Stimulated activated CD4-positive, alpha-beta T cell treated with anti-CD3 and anti-CD28 coated beads, Interleukin-1b, Interleukin-23, amount 100 ng/mL, for 48 hours (primary cell): ENCODE measurements around the gene C17orf100.

Experiments
- DNase-seq: peaks from one replicate; pipeline ENCODE4 v3.0.0-alpha.2; 2020

Gene C17orf100

DNA sequence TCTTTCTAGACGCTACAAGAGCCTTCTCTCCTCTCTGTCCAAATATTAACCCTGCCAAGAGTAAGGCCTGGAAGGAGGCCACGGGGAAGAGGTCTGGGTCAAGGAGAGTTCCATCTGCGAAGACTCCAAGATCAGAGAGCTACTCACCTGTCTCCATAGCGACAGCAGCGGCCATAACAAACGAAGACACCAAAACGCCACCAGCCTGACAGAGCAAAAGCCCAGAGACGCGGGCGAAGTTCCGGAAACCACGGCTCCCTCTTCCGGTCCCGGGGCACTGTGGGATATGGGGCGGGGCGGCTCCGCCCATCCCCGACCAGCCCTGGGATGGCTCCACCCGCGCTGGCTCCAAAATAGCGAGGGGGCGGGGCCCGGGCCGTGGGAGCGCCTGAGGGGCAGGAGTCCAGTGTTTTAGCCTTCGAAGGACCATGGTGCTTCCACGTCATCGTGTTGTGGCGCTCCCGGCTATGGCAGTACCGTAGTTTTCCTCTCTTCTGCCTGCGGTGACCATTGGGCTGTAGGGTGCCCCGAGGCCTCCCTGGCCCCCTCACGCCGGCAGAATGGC, at the start of gene C17orf100, which contains the start of gene MED31:
Gene C17orf100 (plus strand): TSS at position 409 of the 565 bp plus-strand sequence. CDS start 152 bp downstream, at position 561.
Gene MED31 (minus strand): TSS at position 252 of the 565 bp plus-strand sequence. CDS start 77 bp downstream, at position 175.
- peak; percentile 96 for DNase-seq

DNA sequence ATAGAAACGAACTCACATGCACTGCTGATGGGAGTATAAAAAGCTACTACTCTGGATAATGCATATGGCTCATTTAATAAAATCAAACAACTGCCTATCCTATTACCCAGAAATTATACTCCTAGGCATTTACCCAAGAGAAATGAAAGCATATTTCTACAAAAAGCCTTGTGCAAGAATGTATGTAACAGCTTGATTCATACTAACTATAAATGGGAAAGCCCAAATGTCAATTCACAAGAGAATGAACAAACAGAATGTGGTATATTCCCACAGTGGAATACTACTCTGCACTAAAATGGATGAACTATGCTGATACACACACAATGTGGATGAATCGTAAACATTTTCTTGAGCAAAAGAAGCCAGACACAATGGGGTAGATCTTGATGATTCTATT, 49.4 kb upstream of the C17orf100 start:
- DNase-seq: no peak

DNA sequence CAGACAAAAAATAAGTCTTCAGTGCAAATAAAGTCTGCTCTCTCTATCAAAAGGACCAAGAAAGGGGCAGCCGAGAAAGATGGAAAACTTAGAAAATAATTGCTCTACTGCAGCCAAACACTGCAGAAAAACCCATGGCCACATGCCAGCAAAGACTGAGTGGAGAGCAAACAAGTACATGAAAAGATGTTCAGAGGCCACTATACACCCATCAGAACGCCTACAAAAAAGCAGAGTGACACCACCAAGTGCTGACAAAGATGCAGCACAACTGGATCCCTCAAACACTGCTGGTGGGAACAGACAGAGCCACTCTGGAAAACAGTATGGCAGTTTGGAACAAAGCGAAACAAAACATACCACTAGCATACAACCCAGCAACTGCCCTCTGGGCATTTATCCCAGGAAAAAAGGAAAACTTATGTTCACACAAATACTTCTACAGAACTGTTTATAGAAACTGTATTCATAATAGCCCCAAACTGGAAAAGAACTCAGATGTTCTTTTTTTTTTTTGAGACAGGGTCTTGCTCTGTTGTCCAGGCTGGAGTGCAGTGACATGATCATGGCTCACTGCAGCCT, 47.7 kb upstream of the C17orf100 start:
- no peak for DNase-seq

DNA sequence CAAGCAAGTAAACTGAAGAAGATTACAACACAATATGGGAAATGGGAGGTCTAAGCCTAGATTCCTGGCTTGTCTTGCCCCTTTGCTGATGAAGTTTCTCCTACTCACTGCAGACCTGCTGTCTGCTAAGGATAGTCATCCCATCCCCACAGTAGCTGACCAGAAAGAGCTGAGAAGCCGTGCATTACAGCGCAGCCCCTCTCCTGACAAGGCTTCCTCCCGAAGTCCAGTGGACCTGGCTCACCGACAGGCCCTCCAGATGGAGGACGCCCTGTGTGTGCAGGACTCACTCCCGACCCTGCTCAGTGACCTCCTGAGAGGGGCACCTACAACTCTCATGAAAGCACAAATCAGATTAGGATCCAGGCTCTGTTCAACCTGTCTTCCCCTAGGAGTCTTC, 46.4 kb upstream of the C17orf100 start:
- DNase-seq: no peak

DNA sequence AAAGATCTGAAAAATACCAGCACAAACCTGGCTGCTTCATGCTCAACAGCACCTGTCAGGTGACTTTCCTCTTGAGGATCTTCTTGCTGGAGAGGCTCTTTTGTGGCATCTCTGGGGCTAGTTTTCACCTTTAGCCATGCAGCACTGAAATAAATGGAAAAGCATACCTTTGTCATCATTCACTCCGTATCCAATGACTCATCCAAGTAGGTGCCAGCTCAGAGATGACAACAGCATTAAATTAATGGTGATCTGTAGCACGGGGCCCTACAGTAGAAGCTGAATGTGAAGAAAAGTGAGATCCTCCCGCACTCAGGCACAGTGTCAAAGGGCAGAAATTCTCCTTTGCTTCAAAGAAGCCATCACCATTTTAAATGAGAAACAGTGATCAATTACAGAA, 43.2 kb upstream of the C17orf100 start:
- no peak for DNase-seq

DNA sequence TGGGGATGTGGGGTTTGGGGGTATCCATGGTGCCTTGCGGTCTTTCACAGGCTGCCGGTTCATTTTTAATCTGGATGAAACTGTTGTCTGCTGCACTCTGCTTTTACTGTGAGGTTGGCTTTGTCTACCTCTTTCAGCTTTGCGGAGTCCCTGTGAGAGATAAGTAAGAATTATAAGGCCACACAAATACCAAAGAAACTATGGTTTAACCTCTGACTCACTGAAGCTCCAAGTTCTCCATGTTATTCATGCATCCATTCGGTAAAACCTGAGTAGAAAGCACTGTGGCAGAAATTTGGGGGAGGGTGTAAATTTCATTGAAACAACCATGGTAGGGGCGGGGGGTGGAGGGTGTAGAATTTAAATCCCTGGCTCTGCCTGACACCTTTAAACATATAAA, 41.6 kb upstream of the C17orf100 start:
- DNase-seq: no peak

DNA sequence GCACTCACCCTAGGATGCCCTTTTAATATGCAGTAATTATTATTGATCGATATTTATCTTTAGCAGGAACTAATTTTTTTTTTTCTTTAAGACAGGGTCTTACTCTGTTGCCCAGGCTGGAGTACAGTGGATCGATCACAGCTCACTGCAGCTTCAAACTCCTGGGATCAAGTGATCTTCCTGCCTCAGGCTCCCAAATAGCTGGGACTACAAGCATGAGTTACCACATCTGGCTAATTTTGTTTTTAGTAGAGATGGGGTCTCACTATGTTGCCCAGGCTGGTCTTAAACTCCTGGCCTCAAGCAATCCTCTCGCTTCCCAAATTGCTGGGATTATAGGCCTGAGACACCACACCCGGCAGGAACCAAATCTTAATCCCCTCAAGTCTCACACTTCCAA, 40.3 kb upstream of the C17orf100 start:
- DNase-seq: no peak

DNA sequence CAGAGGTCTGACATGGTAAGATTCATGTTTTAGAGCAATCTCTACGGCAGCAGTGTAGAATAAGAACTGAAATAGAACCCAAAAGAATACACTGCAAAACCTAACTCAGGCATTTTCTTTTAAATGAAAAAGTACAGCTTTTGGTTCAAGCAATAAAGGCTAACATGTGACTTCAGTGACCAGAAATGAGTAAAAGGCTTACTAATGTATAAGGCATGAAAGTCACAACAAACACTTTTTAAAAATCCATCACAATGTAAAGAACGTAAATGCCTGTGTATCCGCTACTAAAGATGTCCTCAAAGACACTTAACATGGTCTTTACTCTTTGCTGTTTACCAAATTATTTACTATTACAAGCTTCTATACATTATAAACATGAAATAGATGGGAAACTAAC, 27.6 kb upstream of the C17orf100 start:
- DNase-seq: no peak

DNA sequence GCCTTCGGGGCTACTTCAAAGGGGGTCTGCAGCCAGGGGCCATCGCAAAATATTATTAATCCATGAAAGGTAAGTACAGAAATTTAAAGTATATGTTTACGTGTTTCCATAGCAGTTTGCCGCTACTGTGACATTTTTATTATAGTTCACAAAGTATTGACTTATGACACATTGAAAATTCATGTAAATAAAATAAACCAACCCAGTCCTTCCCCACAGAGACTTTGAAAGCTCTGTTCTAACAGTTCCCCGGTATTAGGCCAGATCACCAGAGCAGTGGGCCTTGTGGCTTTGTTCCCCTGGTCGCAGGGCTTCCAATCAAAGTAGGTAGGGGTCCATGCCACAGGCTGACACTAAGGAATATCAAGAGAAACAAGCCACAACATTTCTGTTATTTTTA, 24.9 kb upstream of the C17orf100 start:
- DNase-seq: no peak

DNA sequence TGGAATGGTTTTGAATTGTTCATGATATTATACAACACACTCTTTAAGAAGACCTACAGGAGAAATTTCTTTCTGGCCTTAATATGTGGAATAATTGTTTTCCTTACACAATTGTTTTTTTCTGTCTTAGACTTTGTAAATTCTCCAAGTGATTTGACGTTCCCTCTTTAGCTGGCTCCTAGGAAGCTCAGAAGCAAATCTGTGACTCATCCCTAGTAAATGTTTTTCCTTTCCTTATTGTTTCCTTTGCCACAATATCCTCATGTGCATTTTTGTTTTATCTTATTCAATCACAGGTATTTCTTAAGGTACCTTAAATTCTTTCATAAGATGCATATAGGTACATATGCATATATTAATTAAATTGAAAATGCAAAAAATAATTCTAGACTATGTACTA, 24.5 kb upstream of the C17orf100 start:
- no peak for DNase-seq

DNA sequence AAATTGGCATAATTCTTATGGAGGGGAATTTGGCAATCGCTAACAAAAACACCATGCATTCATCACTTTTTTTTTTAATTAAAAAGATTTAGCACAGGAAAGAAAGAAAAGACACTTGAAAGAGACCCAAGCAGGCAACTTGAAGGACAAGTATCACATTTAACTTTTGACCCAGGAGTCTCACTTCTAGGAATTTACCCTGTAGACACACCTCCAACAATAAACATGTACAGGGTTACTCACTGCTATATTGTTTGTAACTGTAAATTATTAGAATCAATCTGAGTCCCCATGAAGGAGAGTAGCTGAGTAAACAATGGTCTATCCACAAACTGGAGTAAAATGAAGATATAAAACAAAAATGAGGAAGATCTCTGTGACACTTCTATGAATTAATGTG, 21.2 kb upstream of the C17orf100 start:
- no peak for DNase-seq

DNA sequence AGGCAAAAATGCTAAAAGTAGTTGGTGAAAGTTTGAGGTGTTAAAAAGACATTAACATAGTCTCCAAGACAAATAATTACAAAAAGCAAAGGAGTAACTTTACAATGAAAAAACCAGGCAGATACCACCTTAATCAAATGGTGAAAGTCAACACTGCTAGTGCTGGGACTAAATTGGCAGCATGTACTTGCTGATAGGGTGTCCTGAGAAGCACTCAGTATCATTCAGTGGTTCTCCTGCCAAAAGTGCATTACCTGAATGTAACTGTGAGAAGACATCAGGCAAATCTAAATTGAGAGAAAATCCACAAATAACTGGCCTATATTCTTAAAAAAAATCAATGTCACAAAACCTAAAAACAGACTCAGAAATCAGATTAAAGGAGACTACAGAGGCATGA, 19.0 kb upstream of the C17orf100 start:
- no peak for DNase-seq

DNA sequence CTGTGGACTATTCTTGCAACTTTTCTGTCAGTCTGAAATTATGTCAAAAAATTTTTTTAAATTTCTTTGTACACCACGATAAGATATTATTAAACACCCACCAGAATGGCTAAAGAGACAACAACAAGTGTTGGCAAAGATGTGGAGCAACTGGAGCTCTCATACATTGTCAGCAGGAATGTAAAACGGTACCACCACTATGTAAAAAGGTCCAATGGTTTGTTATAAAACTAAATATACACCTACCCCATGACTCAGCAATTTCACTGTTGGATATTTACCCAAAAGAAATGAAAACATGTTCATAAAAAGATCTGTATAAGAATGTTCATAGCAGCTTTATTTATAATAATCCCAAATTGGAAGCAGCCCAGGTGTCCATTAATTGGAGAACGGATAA, 18.3 kb upstream of the C17orf100 start:
- no peak for DNase-seq

DNA sequence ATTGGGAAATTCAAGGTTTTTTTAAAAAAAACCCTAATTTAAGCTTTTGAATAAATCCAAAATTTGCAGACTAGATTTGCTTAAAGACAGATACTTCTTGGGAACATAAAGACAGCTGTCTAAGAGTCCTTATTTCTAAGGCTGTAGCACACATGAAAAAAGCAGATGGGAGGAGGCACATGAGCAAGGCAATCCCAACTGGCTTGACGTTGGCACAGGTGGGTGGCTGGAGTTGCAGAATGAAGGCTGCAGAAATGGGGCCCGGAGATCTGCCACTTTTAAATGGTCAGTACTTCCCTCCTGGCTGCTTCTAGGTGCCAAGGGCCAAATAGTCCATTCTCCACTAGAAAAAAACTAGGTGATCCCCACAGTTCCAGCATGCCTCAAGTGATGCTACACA, 15.5 kb upstream of the C17orf100 start:
- DNase-seq: no peak

DNA sequence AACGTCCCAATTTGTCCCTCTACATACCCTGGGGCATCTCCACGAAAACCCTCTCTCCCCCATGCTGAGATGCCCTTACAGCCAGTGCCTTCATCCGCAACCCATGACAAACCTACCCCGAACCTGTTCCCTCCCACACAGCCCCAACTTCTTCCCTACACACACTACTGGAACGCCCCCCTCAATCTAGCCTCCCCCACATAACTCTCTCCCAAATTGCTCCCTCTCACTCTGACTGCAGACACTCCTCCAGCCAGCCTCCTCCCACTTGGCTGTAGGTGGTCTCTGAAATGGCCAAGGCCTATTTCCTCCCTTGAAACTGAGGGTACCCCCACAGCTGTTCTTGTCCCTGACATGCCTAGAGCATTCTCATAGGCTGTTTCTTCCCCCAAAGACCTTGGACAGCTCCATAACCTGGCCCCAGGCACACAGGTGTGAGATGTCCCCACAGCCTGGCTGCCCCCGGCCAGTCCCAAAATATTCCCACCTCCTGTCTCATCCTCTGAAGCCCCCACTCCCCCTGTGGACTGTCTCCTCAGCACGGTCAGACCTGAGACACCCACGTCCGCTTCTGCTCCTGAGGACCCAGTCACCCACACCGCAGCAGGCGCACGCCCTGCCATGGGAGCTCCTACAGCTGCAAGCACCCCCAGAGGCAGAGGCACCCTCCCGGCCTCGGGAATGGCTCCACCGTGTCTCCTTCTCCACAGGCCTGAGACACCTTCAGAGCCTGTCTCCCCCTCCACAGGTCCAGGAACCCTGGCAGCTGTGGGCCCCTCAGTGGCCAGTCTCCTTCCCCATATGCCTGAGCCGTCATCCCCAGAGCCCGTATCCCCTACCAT, 14.7 kb upstream of the C17orf100 start:
- no peak for DNase-seq

DNA sequence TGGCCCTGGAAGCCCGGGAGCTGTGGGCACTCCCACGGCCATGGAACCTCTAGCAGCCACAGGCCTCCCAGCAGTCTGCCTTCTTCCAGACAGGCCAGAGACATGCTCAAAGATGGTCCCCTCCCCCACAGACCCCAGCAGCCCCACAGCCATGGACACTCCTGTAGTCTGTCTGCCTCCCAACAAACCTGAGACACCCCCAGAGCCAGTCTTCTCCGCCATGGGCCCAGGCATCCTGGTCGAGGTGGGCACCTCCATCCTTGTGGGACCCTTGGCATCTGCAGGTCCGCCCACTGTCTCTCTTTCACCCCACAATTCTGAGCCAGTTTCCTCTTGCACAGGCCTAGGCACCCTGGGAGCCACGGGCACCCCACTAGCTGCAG, 14.1 kb upstream of the C17orf100 start:
- no peak for DNase-seq

DNA sequence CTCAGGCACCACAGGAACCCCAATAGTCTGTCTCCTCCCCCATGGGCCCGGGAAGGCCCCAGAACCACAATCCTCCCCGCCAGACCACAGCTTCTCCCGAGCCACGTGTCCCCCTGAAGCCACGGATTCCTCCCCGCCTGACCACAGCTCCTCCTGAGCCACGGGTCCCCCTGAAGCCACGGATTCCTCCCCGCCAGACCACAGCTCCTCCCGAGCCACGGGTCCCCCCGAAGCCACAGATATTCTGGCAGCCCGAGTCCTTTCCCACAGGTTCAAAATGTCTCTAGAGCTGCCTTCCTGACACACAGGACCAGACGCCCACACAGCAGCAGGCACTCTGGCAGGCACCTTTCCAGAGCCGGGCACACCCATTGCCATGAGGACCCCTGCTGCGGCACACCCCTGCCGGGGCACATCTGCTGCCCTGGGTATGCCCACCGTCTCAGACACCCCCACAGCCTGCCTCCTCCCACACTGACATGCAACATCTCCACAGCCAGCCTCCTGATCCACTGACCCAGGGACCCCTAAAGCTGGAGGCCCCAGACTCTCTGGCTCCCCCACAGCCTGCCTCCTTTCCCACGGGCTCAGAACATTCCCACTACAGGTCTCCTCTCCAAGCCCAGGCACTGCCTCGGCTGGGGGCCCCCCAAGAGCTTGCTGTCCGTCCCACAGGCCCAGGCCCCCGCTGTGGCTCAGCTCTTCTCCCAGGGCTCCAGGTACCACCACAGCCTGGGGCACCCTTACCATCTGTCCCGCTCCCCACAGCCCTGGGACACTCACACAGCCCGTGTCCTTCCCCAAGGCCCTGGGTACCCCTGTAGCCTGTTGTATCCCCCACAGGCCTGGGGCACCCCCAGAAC, 13.3 kb upstream of the C17orf100 start:
- DNase-seq: no peak

DNA sequence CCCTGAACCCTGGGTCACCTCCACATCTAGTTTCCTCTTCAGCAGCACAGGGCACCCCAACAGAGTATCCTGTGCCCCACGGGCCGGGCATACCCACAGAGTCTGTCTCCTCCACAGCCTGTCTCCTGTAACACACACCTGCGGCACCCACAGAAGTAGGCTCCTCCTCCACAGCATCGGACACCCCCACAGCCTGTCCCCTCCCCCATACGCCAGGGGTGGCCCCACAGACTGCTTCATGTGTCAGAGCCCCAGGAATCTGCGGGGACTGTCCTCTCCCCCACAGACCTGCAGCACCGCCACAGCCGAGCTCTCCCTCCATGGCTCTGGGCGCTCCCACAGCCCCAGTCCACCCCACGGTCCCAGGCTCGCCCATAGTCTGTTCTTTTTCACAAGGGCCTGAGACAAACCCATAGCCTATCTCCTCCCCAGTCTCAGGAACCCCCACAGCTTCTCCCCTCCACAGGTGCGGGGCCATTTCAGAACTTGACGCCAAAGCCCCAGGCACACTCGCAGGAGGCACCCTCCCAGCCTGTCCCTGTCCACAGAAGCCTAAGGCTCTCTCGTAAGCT, 12.5 kb upstream of the C17orf100 start:
- DNase-seq: no peak

DNA sequence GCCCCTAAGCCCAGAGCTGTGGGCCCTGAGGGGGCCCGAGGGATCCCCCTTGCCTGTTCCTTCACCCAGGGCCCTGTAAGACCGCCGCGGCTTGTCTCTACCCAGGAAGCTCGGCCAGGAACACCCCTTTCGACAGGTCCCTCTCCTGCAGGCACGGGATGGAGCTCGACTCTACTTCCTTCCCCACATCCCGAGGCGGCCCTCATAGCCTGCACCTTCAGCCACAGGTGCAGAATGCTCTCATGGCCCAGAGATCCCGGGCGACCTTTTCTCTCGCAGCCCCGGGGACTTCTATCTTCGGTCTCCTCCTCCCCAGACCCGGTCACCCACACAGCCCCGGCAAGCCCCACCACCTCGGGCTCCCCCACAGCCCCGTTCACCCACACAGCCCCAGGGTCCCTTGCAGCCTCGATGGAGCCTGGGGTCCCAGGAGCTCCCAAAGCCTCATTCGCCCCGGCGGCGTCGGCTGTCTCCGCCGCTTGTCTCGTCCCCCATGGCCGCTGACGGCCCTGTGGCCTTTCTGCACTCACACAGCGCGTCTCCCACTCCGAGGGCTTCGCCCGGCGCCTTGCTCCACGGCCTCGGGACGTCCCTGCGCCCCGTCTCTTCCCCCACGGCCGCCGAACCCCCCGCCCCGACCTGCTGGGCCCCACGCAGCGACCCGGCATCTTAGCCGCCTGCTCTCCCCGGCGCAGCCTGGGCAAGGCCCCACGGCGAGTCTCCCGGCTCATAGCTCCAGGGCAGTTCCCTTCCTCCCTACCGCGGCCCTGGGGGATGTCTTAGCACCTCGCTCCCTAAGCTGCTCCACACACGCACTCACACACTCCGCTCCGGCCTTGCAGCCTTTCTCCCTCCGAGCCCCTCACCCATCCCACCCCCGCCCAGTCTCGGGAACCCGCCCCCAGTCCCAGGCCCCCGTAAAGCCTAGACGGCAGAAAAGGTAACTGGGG, 11.7 kb upstream of the C17orf100 start:
- DNase-seq: peak; percentile 38

DNA sequence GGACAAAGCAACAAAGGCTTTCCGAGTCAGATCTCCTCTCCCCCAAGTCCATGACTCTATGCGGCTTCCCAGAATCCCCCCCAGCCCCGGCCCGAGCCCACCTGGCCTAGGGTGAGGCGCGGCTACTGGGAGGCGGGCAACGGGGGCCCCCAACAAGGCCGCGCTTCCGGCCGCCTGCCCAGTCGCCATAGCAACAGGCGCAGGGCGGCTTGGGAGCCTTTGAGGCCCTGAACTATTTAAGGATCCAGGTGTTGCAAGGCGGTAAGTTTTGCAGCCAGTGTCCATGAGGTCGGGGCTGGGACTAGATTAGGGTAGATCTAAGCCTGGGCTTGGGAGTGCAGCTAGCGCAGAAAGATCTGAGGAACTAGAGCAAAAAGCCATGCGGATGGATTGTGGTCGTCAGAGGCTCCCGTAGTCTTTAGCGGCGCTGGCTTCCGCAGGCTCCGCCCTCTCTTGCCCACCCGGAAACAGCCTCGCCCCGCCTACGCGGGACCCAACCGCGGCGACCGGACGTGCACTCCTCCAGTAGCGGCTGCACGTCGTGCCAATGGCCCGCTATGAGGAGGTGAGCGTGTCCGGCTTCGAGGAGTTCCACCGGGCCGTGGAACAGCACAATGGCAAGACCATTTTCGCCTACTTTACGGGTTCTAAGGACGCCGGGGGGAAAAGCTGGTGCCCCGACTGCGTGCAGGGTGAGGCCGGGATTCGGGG, 10.9 kb upstream of the C17orf100 start, which contains the start of the genes KIAA0753 and TXNDC17:
Gene KIAA0753 (minus strand): TSS at position 176 of the 711 bp plus-strand sequence. CDS start 5,608 bp downstream, outside the sequence.
Gene TXNDC17 (plus strand): TSS at position 525 of the 711 bp plus-strand sequence. CDS start 23 bp downstream, at position 548.
- DNase-seq: peak; percentile 94
